Panc1 (cell line): ENCODE data around the gene AGBL1. TPM values are rescaled to one million over a fixed set of nuclear protein-coding genes. Genes with fewer than 3 reads are reported as not detected.

Experiments used
- ATAC-seq: fragments of 200-7000 bp; cut with Tn5 transposase; 2 replicates; pipeline ENCODE4 v1.9.1; 2020; ENCODE audit warnings: mild to moderate bottlenecking, moderate library complexity
- BruUV-seq: library from RNA; stranded (reverse); fragments of 400-500 nt; replicated peaks from 2 replicates; lab custom pipeline; 2021; lab: Mats Ljungman, UMichigan
- CTCF ChIA-PET: fragments of 300-600 bp; sonication (Branson Sonifier 250); formaldehyde crosslinking; loops from one replicate; lab custom pipeline; 2022; ENCODE audit warnings: antibody characterized with exemption; lab: Charles Lee
- POLR2A ChIA-PET: fragments of 300-600 bp; sonication (Branson Sonifier 250); formaldehyde crosslinking; loops from one replicate; lab custom pipeline; 2022; ENCODE audit warnings: antibody characterized with exemption; lab: Charles Lee
- DNase-seq: peaks from one replicate; pipeline ENCODE4 v3.0.0-alpha.2; 2010; ENCODE audit warnings: low read depth, low spot score
- H3K27ac ChIP-seq: 2 replicates; pipeline ENCODE4 v1.5.1; 2011; ENCODE audit warnings: mild to moderate bottlenecking, low read length, inconsistent platforms
- H3K27me3 ChIP-seq: fragments of 200-500 bp; sonication (Bioruptor generic); 2 replicates; pipeline ENCODE4 v1.6.0; 2014; ENCODE audit warnings: low read length, inconsistent platforms; ENCODE audit not compliant: control insufficient read depth, insufficient read depth
- H3K36me3 ChIP-seq: fragments of 200-500 bp; sonication (Bioruptor generic); 2 replicates; pipeline ENCODE4 v1.5.1; 2014; ENCODE audit warnings: inconsistent platforms, mild to moderate bottlenecking, low read length, moderate library complexity; ENCODE audit not compliant: control insufficient read depth, insufficient read depth
- H3K4me1 ChIP-seq: 2 replicates; pipeline ENCODE4 v1.5.1; 2011; ENCODE audit warnings: inconsistent platforms, mild to moderate bottlenecking, low read length, moderate library complexity; ENCODE audit not compliant: control insufficient read depth, insufficient read depth
- H3K4me3 ChIP-seq, 2 experiments: 2 replicates each; pipeline ENCODE4 v1.5.1; 2011 to 2012; ENCODE audit warnings: low read depth in 2 of 2, low read length in 2 of 2, mild to moderate bottlenecking in 2 of 2, inconsistent platforms in 1 of 2, moderate library complexity in 1 of 2
- H3K9me3 ChIP-seq: fragments of 200-500 bp; sonication (Bioruptor generic); 2 replicates; pipeline ENCODE4 v1.5.1; 2014; ENCODE audit warnings: low read depth, mild to moderate bottlenecking, inconsistent platforms, low read length, moderate library complexity; ENCODE audit not compliant: control insufficient read depth, insufficient read depth
- POLR2AphosphoS5 ChIP-seq: IDR thresholded peaks from 2 replicates; pipeline ENCODE4 v1.6.1; 2012; ENCODE audit warnings: mild to moderate bottlenecking, low read depth, low read length, moderate library complexity
- REST ChIP-seq, 2 experiments: IDR thresholded peaks; 2 replicates each; pipeline ENCODE4 v1.6.1; 2011 to 2012; ENCODE audit warnings: low read depth in 2 of 2, control low read depth in 1 of 2, low read length in 1 of 2, mild to moderate bottlenecking in 1 of 2, moderate library complexity in 1 of 2; ENCODE audit not compliant: insufficient read depth in 1 of 2
- SIN3A ChIP-seq: IDR thresholded peaks from 2 replicates; pipeline ENCODE4 v1.6.1; 2012; ENCODE audit warnings: low read depth, mild to moderate bottlenecking, low read length, moderate library complexity, borderline replicate concordance; ENCODE audit not compliant: insufficient read depth
- TCF7L2 ChIP-seq: IDR thresholded peaks from 2 replicates; pipeline ENCODE4 v1.6.1; 2011; ENCODE audit warnings: mild to moderate bottlenecking, low read depth, low read length, inconsistent platforms
- in situ Hi-C: cut with HindIII; loops from 2 replicates; pipeline ENCODE4 v1.10.0; 2016; ENCODE audit warnings: low sequenced_read_pairs, low pct_unique_long_range_greater_than_20kb
- intact Hi-C: fragments of 100-400 bp; cut with micrococcal nuclease; formaldehyde crosslinking; loops from one replicate; pipeline ENCODE4 v1.10.0; 2022; ENCODE audit not compliant: unreplicated experiment
- total RNA-seq: library from RNA; stranded (reverse); gene quantifications from one replicate; pipeline ENCODE4 v1.2.1, GENCODE V29; 2021; ENCODE audit not compliant: unreplicated experiment
- TF ChIP-seq, protein P1 (sequence below): fragments of 450-650 bp; IDR thresholded peaks from 2 replicates; pipeline ENCODE4 v1.5.1; 2017; ENCODE audit warnings: mild to moderate bottlenecking

Gene AGBL1
- total RNA-seq, 1 experiment from 2014 or later, result not detected

- ChIA-PET CTCF (no interaction called here), POLR2A (no interaction called here)
- ATAC-seq (no peak), DNase-seq (no peak)
- H3K4me3 ChIP-seq, result no peak overlapping the region
- no peaks in the 10 kb centered on the region for H3K9me3 ChIP-seq
- in situ Hi-C loops, result no loop called here
- H3K27me3 ChIP-seq, result no peaks in the 10 kb centered on the region
- no TSS peak for BruUV-seq
- H3K36me3 ChIP-seq, result no peaks in the 10 kb centered on the region
- H3K27ac ChIP-seq, result no peak overlapping the region
- no peaks in the 10 kb centered on the region for H3K4me1 ChIP-seq
- intact Hi-C loops, result no loop called here
- no peak for TF ChIP-seq POLR2AphosphoS5
- TF ChIP-seq SIN3A, result no peak
- TF ChIP-seq, protein P1, sequence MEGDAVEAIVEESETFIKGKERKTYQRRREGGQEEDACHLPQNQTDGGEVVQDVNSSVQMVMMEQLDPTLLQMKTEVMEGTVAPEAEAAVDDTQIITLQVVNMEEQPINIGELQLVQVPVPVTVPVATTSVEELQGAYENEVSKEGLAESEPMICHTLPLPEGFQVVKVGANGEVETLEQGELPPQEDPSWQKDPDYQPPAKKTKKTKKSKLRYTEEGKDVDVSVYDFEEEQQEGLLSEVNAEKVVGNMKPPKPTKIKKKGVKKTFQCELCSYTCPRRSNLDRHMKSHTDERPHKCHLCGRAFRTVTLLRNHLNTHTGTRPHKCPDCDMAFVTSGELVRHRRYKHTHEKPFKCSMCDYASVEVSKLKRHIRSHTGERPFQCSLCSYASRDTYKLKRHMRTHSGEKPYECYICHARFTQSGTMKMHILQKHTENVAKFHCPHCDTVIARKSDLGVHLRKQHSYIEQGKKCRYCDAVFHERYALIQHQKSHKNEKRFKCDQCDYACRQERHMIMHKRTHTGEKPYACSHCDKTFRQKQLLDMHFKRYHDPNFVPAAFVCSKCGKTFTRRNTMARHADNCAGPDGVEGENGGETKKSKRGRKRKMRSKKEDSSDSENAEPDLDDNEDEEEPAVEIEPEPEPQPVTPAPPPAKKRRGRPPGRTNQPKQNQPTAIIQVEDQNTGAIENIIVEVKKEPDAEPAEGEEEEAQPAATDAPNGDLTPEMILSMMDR, result no peak
- TF ChIP-seq REST (IDR thresholded peaks at IDR 0.05; ENCODE audit: insufficient read depth in 1 of 2, low read depth in 2 of 2, low read length in 1 of 2), result no peak
- no peak for TF ChIP-seq TCF7L2
Observed at GRCh38 chr15:86275361-86275760, 195.7 kb downstream of the AGBL1 start.

GRCh38 chr15:86278586-86278985, 198.9 kb downstream of the AGBL1 start:
- DNase-seq (no peak), ATAC-seq (no peak)
- in situ Hi-C loops (no loop called here), intact Hi-C loops (no loop called here)
- TF ChIP-seq SIN3A, result no peak
- TF ChIP-seq, protein P1, result no peak
- TF ChIP-seq REST (IDR thresholded peaks at IDR 0.05; ENCODE audit: insufficient read depth in 1 of 2, low read depth in 2 of 2, low read length in 1 of 2), result no peak
- no peak for TF ChIP-seq POLR2AphosphoS5
- no peak for TF ChIP-seq TCF7L2
- BruUV-seq, result no TSS peak
- Histone ChIP-seq H3K36me3 (no peaks in the 10 kb centered on the region), H3K4me1 (no peaks in the 10 kb centered on the region), H3K4me3 (no peak overlapping the region), H3K27me3 (no peaks in the 10 kb centered on the region), H3K27ac (no peak overlapping the region), H3K9me3 (no peaks in the 10 kb centered on the region)
- CTCF ChIA-PET, result no interaction called here
- POLR2A ChIA-PET, result no interaction called here
